Measurements from ENCODE around the gene DNAJB9. TPM values are rescaled to one million over a fixed set of nuclear protein-coding genes. Genes with fewer than 3 reads are reported as not detected.

The DNAJB9 gene
- total RNA-seq, 1 experiment from 2014 or later = 13.3 TPM

GRCh38 chr7:108598914-108599580 is 29.4 kb downstream of the DNAJB9 start:
- no TSS peak for BruUV-seq (replicated peaks)
- CTCF ChIA-PET = no interaction called here
- H3K27ac Mint-ChIP-seq (ENCODE audit: unreplicated experiment) = no peak overlapping the region
- intact Hi-C loops (cut with micrococcal nuclease; ENCODE audit: unreplicated experiment) = no loop called here
- no peaks in the 10 kb centered on the region for H3K36me3 Mint-ChIP-seq (ENCODE audit: insufficient read depth, unreplicated experiment)
- no peak for DNase-seq
- H3K4me1 Mint-ChIP-seq (ENCODE audit: low read depth, unreplicated experiment) = no peaks in the 10 kb centered on the region
- no peaks in the 10 kb centered on the region for H3K9me3 Mint-ChIP-seq (ENCODE audit: low read depth, unreplicated experiment)
- H3K27me3 Mint-ChIP-seq (ENCODE audit: unreplicated experiment) = peaks cover 12% of the 10 kb centered on the region
- TF ChIP-seq CTCF (IDR thresholded peaks at IDR 0.05; ENCODE audit: unreplicated experiment) = no peak
- H3K4me3 Mint-ChIP-seq (ENCODE audit: low read depth, unreplicated experiment) = no peak overlapping the region

- intact Hi-C loops (cut with micrococcal nuclease; ENCODE audit: unreplicated experiment) = no loop called here
- H3K27me3 Mint-ChIP-seq (ENCODE audit: unreplicated experiment) = peaks cover 12% of the 10 kb centered on the region
- no peaks in the 10 kb centered on the region for H3K4me1 Mint-ChIP-seq (ENCODE audit: low read depth, unreplicated experiment)
- no peaks in the 10 kb centered on the region for H3K36me3 Mint-ChIP-seq (ENCODE audit: insufficient read depth, unreplicated experiment)
- no peak overlapping the region for H3K27ac Mint-ChIP-seq (ENCODE audit: unreplicated experiment)
- CTCF ChIA-PET = no interaction called here
- no peak overlapping the region for H3K4me3 Mint-ChIP-seq (ENCODE audit: low read depth, unreplicated experiment)
- no peaks in the 10 kb centered on the region for H3K9me3 Mint-ChIP-seq (ENCODE audit: low read depth, unreplicated experiment)
- BruUV-seq (replicated peaks) = no TSS peak
- DNase-seq = no peak
- no peak for TF ChIP-seq CTCF (IDR thresholded peaks at IDR 0.05; ENCODE audit: unreplicated experiment)
These were observed 30.7 kb downstream of the DNAJB9 start for GRCh38 chr7:108600399-108600798.

DNA sequence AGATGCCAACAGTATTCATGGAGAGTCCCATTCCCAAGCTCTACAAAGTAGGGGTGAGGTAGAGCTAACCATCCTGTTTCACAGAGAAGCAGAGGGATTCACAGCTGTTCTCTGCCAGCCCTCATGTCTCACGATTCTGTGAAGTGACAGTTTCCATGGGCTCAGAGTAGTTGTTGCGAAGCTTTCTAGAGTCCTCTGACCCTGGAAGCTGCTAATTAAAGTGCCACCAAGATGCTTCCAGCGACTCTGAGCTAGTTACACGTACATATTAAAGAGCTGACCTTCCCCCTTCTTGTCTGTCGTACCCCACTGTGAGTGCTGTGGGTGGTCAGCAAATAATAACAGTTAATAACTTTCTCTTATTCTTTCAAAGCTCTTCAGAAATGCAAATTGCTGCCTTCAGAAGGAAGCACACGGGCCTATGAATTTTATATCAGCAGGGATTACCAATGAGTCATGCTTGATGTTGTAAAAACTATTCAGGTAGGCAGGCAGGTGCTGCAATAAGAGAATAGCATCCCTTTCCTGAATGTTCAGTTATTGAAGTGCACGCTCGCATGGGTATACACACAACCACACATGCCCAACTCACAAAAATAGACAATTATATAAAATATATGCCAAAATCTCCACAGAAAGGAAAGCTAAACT is 34.1 kb downstream of the DNAJB9 start:
- H3K27me3 Mint-ChIP-seq (ENCODE audit: unreplicated experiment) = peaks cover 20% of the 10 kb centered on the region
- H3K27ac Mint-ChIP-seq (ENCODE audit: unreplicated experiment) = no peak overlapping the region
- BruUV-seq (replicated peaks) = no TSS peak
- no peak for TF ChIP-seq CTCF (IDR thresholded peaks at IDR 0.05; ENCODE audit: unreplicated experiment)
- H3K4me1 Mint-ChIP-seq (ENCODE audit: low read depth, unreplicated experiment) = no peaks in the 10 kb centered on the region
- DNase-seq = no peak
- H3K9me3 Mint-ChIP-seq (ENCODE audit: low read depth, unreplicated experiment) = no peaks in the 10 kb centered on the region
- no peaks in the 10 kb centered on the region for H3K36me3 Mint-ChIP-seq (ENCODE audit: insufficient read depth, unreplicated experiment)
- intact Hi-C loops (cut with micrococcal nuclease; ENCODE audit: unreplicated experiment) = no loop called here
- no peak overlapping the region for H3K4me3 Mint-ChIP-seq (ENCODE audit: low read depth, unreplicated experiment)
- CTCF ChIA-PET = no interaction called here

DNA sequence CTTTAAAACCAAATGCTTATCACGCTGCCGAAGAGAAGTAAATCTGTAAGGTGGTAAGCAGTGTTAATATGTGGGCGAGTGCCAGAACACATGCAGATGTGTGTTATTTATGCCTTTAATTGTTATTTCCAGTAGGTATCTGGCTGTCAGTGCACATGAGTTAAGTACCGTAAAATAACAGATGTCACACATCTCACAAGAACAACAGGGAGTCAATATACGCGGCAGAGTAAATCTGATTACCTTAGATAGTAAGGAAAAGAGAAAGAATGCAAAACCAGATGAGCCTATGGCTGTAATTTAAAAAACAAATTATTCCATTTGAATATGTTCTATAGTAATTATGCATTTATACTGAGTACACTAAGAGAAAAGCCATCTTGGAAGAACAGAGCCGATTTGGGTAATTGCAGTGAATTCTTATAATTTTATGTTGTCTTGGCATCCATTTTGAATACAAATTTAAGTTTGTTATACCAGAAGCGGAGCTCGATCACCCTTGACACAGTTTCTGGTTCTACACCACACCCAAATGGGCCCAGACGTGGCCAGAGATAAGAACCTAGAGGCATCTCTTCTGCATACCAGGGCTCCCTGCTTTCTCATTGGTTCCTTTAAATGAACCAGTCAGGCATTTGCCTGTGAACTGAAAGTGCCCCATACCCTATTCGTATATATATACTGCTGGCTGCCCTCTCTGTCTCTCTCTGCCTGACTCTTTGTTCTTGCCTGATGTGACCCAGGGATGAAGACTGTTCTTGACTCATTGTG is 34.8 kb downstream of the DNAJB9 start:
- no peak for DNase-seq
- BruUV-seq (replicated peaks) = no TSS peak
- H3K9me3 Mint-ChIP-seq (ENCODE audit: low read depth, unreplicated experiment) = no peaks in the 10 kb centered on the region
- no peak overlapping the region for H3K4me3 Mint-ChIP-seq (ENCODE audit: low read depth, unreplicated experiment)
- no peaks in the 10 kb centered on the region for H3K36me3 Mint-ChIP-seq (ENCODE audit: insufficient read depth, unreplicated experiment)
- intact Hi-C loops (cut with micrococcal nuclease; ENCODE audit: unreplicated experiment) = no loop called here
- H3K27ac Mint-ChIP-seq (ENCODE audit: unreplicated experiment) = no peak overlapping the region
- CTCF ChIA-PET = no interaction called here
- peaks cover 14% of the 10 kb centered on the region for H3K27me3 Mint-ChIP-seq (ENCODE audit: unreplicated experiment)
- H3K4me1 Mint-ChIP-seq (ENCODE audit: low read depth, unreplicated experiment) = no peaks in the 10 kb centered on the region
- TF ChIP-seq CTCF (IDR thresholded peaks at IDR 0.05; ENCODE audit: unreplicated experiment) = no peak

Measured in Calu3 (cell line).